ENCODE measurements around the gene DAPK2.

DAPK2 gene

DNA sequence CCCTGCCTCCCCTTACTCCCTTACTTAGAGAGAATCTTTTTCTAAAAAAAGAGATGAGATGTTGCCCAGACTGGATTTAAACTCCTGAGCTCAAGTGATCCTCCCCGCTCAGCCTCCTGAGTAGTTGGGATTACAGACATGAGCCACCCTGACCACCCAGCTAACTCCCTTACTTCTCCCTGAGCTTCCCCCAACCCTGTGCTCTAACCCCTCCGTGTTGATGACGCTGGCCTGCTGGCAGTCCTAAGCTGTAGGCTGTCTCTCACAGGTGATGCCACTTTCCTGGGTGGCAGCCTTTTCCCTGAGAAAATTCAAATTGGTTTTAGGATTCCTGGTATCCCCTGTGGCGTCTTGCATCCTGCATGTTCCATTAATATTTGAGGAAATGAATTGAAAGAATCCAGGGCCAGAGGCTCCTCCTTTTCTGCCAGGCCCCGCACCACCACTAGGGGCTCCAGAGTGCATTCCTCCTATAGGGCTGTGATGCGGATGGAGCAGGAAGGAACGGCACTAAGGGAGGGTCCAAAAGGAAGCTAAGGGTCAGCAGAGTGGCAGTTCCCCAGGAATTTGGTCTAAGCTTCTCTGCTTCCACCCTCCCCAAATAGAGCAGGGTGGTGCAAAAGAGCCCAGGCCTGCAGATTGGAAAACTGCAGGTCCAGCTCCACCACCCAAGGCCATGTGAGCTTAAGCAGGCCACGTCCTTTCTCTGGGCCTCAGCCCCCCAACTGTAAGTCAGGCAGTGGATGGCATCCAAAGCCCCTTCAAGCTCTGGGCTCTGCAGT lies 101.1 kb downstream of the DAPK2 start:
- peak; percentile 81 to 83 (median 82) for TF ChIP-seq CTCF (IDR thresholded peaks at IDR 0.05; ENCODE audit: unreplicated experiment in 3 of 3)
- Mint-ChIP-seq H3K4me1 (peaks cover 22% of the 10 kb centered on the region), H3K9me3 (no peaks in the 10 kb centered on the region), H3K27me3 (ENCODE audit: low read depth) (peaks cover 3% of the 10 kb centered on the region), H3K27ac (peak overlapping the region in 1 of 3 experiments; percentile 58), H3K4me3 (no peak overlapping the region), H3K36me3 (ENCODE audit: low read depth) (no peaks in the 10 kb centered on the region)

GRCh38 chr15:63944681-63944955 lies 101.7 kb downstream of the DAPK2 start:
- peaks cover 28% of the 10 kb centered on the region for H3K4me1 Mint-ChIP-seq
- no peaks in the 10 kb centered on the region for H3K9me3 Mint-ChIP-seq
- no peak for TF ChIP-seq CTCF (IDR thresholded peaks at IDR 0.05; ENCODE audit: unreplicated experiment in 3 of 3)
- no peak overlapping the region for H3K4me3 Mint-ChIP-seq
- H3K36me3 Mint-ChIP-seq (ENCODE audit: low read depth) = no peaks in the 10 kb centered on the region
- H3K27ac Mint-ChIP-seq = no peak overlapping the region
- H3K27me3 Mint-ChIP-seq (ENCODE audit: low read depth) = peaks cover 3% of the 10 kb centered on the region

- H3K36me3 Mint-ChIP-seq (ENCODE audit: low read depth) = no peaks in the 10 kb centered on the region
- no peak overlapping the region for H3K4me3 Mint-ChIP-seq
- H3K27ac Mint-ChIP-seq = no peak overlapping the region
- no peaks in the 10 kb centered on the region for H3K9me3 Mint-ChIP-seq
- peaks cover 3% of the 10 kb centered on the region for H3K27me3 Mint-ChIP-seq (ENCODE audit: low read depth)
- TF ChIP-seq CTCF (IDR thresholded peaks at IDR 0.05; ENCODE audit: unreplicated experiment in 3 of 3) = no peak
- peaks cover 33% of the 10 kb centered on the region for H3K4me1 Mint-ChIP-seq
These were observed 102.2 kb downstream of the DAPK2 start for GRCh38 chr15:63943829-63944680.

GRCh38 chr15:63942486-63943365 lies 103.6 kb downstream of the DAPK2 start:
- Mint-ChIP-seq H3K4me3 (peak overlapping the region in 1 of 3 experiments; percentile 22), H3K27ac (peak overlapping the region; percentile 17 to 47 (median 45)), H3K27me3 (ENCODE audit: low read depth) (peaks cover 3% of the 10 kb centered on the region), H3K9me3 (no peaks in the 10 kb centered on the region), H3K4me1 (peaks cover 42% of the 10 kb centered on the region), H3K36me3 (ENCODE audit: low read depth) (no peaks in the 10 kb centered on the region)
- TF ChIP-seq CTCF (IDR thresholded peaks at IDR 0.05; ENCODE audit: unreplicated experiment in 3 of 3) = no peak

DNA sequence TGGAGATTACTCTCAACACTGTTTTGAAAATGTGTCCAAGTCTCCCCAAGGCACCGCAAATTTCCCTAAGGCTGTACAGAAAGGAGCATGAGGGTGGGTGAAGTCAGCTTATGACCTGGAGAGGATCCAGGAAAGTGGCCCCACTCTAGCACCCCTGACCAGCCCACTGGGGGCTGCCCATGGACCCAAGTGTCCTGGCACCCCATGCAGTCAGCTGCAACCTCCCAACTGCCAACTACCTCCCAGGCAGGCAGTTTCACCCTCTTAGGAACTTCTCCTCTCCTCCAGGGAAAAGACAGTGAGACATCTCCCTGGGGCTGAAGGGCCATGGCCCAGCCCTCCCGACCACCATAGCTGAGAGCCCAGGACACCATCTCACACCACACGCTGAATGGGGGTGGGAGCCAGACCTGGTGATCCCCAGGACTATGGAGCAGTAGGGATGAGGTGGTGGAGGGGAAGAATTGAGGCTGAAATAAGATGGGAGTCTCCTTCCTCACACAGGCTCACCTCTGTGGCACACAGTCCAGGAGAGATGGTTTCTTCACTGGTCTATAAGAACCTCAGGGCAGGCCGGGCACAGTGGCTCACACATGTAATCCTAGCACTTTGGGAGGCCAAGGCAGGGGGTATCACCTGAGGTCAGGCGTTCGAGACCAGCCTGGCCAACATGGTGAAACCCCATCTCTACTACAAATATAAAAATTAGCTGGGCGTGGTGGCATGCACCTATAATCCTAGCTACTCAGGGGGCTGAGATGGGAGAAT lies 104.4 kb downstream of the DAPK2 start:
- TF ChIP-seq CTCF (IDR thresholded peaks at IDR 0.05; ENCODE audit: unreplicated experiment in 3 of 3) = no peak
- peaks cover 42% of the 10 kb centered on the region for H3K4me1 Mint-ChIP-seq
- H3K4me3 Mint-ChIP-seq = no peak overlapping the region
- no peaks in the 10 kb centered on the region for H3K9me3 Mint-ChIP-seq
- peaks cover 3% of the 10 kb centered on the region for H3K27me3 Mint-ChIP-seq (ENCODE audit: low read depth)
- H3K36me3 Mint-ChIP-seq (ENCODE audit: low read depth) = no peaks in the 10 kb centered on the region
- H3K27ac Mint-ChIP-seq = peak overlapping the region; percentile 61 to 72 (median 65)

Measured in nephron (organoid).